Mononuclear cell (primary cell): ENCODE results near the gene LRWD1. TPM values are rescaled to one million over a fixed set of nuclear protein-coding genes. Genes with fewer than 3 reads are reported as not detected.
"Not testable (repeated sequence)": the region's sequence is repeated elsewhere in the genome, so short reads cannot be mapped to it uniquely, and the experiment has no call there.

Experiments
- H3K27me3 ChIP-seq: 2 replicates; pipeline ENCODE4 v1.6.0; 2011; ENCODE audit warnings: low read length, control low read depth; ENCODE audit not compliant: insufficient read depth
- H3K4me1 ChIP-seq: 2 replicates; pipeline ENCODE4 v1.5.1; 2011; ENCODE audit warnings: mild to moderate bottlenecking, low read length, control low read depth; ENCODE audit not compliant: insufficient read depth
- H3K4me3 ChIP-seq: 2 replicates; pipeline ENCODE4 v1.5.1; 2011; ENCODE audit warnings: mild to moderate bottlenecking, low read length, moderate library complexity
- H3K9me3 ChIP-seq: 2 replicates; pipeline ENCODE4 v1.5.1; 2011; ENCODE audit warnings: low read depth, mild to moderate bottlenecking, control low read depth, low read length
- total RNA-seq: library from RNA; depleted of rRNA; stranded (reverse); fragments of >200 nt; gene quantifications from one replicate; pipeline ENCODE4 v1.2.3, GENCODE V29; 2012

LRWD1 gene
- total RNA-seq, 1 donor: 7.0 TPM

GRCh38 chr7:102453319-102453718 lies 11.5 kb upstream of the LRWD1 start:
- H3K4me1 ChIP-seq: no peaks in the 10 kb centered on the region
- no peak overlapping the region for H3K4me3 ChIP-seq
- no peaks in the 10 kb centered on the region for H3K9me3 ChIP-seq
- H3K27me3 ChIP-seq: no peaks in the 10 kb centered on the region

DNA sequence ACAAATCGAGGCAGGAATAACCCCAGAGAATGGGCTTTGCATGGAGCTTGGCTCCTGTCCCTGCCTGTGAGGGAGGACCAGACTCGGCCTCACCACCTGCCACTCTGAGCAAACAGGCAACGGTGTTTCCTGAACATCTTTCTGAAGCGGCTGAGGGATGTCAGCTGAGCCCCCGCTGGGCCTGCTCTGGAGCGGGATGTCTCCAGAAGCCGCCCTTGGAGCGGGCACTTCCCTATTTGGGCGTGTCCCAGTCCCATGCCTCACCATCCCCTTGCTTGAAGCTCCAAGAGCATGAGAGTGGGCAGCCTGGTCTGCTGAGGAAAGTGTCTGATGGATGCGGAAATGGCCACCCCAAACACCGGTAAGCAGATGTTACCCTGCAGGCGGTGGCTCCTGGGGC lies 10.3 kb upstream of the LRWD1 start:
- Histone ChIP-seq H3K4me1 (no peaks in the 10 kb centered on the region), H3K9me3 (no peaks in the 10 kb centered on the region), H3K4me3 (no peak overlapping the region), H3K27me3 (no peaks in the 10 kb centered on the region)

DNA sequence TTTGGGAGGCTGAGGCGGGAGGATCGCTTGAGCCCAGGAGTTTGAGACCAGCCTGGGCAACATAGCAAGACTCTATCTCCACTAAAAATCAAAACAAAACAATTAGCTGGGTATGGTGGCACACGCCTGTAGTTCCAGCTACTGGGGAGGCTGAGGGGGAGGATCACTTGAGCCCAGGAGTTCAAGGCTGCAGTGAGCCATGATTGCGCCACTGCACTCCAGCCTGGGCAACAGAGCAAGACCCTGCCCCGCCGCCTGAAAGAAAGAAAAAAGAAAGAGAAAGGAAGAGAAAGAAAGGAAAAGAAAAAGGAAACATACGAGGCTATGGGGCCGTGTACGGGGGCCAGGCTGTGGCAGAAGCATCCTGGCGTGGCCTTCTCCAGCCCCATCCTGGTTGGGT lies 9.9 kb upstream of the LRWD1 start:
- not testable (repeated sequence) for H3K9me3 ChIP-seq, H3K4me1 ChIP-seq, H3K4me3 ChIP-seq, H3K27me3 ChIP-seq

DNA sequence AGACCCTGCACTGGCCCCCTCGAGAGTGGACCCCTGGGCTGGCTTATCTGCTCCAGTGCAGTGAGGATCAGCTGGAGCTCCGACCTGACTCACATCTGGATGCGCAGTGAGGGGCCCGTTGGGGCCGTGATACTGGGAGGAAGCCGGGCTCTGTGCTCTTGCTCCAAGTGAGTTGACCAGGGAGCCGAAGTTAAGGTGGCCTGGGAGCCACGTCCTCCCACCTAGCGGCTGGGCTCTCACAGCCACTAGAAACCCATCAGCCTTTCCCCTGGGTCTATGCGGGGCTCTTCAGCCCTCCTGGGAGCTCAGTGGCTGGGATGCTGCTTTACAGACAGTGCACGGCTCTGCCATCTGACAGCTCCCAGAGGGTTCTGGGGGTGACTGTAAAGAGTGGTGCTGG lies 9.2 kb upstream of the LRWD1 start:
- Histone ChIP-seq H3K4me3 (no peak overlapping the region), H3K9me3 (no peaks in the 10 kb centered on the region), H3K4me1 (no peaks in the 10 kb centered on the region), H3K27me3 (no peaks in the 10 kb centered on the region)

- H3K9me3 ChIP-seq: no peaks in the 10 kb centered on the region
- H3K4me1 ChIP-seq: no peaks in the 10 kb centered on the region
- H3K4me3 ChIP-seq: no peak overlapping the region
- H3K27me3 ChIP-seq: no peaks in the 10 kb centered on the region
These were observed 8.5 kb upstream of the LRWD1 start for GRCh38 chr7:102456327-102456726.

- Histone ChIP-seq H3K9me3 (no peaks in the 10 kb centered on the region), H3K4me1 (no peaks in the 10 kb centered on the region), H3K4me3 (no peak overlapping the region), H3K27me3 (no peaks in the 10 kb centered on the region)
These were observed 7.3 kb upstream of the LRWD1 start for GRCh38 chr7:102457352-102457924.

GRCh38 chr7:102459221-102459844 lies 5.5 kb upstream of the LRWD1 start:
- H3K4me1 ChIP-seq: peaks cover 10% of the 10 kb centered on the region
- H3K9me3 ChIP-seq: no peaks in the 10 kb centered on the region
- H3K4me3 ChIP-seq: no peak overlapping the region
- H3K27me3 ChIP-seq: no peaks in the 10 kb centered on the region

- Histone ChIP-seq H3K4me3 (no peak overlapping the region), H3K4me1 (peaks cover 15% of the 10 kb centered on the region), H3K9me3 (no peaks in the 10 kb centered on the region), H3K27me3 (no peaks in the 10 kb centered on the region)
These were observed 4.3 kb upstream of the LRWD1 start for GRCh38 chr7:102460467-102460866.

DNA sequence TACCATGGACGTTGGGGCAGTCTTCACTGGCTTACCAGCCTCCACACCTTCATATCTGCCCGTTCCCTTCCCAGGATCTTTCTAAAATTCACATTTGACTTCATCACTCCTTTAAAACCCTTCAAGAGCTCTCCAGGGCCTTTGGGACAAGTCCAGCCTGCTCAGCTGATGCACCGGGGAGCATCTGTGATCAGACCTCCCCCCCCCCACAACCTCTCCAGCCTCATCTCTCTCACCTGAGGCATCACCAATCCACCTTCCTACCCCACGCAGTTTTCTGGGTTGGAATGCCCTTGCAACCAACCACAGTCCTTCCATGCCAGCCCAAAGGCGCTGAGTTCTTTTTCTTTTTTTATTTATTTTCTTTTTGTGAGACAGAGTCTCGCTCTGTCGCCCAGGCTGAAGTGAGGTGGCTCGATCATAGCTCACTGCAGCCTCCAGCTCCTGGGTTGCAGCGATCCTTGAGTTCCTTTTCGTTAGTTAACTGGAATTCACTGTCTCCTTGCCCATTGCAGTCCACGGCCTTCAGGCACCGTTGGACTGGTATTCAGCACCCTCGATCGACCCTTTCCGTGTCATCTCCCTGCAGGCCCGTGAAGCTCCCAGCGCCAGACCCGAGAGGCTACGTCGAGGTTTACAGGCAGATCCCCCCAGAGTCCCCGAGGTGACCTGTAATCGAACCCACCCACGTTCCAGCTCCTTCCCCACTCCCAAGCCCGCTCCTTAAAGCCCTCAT lies 775 bp upstream of the LRWD1 start:
- peaks cover 25% of the 10 kb centered on the region for H3K4me1 ChIP-seq
- H3K9me3 ChIP-seq: no peaks in the 10 kb centered on the region
- peak overlapping the region; percentile 77 for H3K4me3 ChIP-seq
- no peaks in the 10 kb centered on the region for H3K27me3 ChIP-seq

DNA sequence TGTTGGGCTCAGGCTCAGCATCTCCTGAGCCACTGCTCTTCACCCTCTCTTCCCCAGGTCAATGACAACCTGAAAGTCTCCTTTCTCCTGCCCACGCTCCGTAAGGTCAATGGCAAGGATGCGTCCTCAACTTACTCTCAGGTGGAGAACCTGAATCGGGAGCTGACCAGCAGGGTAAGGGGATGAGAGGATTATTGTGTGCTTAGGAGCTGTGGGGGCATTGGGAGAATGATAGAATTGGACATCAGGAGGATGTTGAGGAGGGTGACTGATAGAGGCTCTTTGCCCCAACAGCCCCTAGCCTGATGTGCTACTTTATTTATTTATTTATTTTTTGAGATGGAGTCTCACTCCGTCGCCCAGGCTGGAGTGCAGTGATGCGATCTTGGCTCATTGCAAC lies 1.3 kb downstream of the LRWD1 start:
- no peak overlapping the region for H3K4me3 ChIP-seq
- H3K4me1 ChIP-seq: peaks cover 25% of the 10 kb centered on the region
- H3K9me3 ChIP-seq: no peaks in the 10 kb centered on the region
- no peaks in the 10 kb centered on the region for H3K27me3 ChIP-seq

- Histone ChIP-seq H3K27me3 (no peaks in the 10 kb centered on the region), H3K9me3 (no peaks in the 10 kb centered on the region), H3K4me3 (no peak overlapping the region), H3K4me1 (peaks cover 25% of the 10 kb centered on the region)
These were observed 3.0 kb downstream of the LRWD1 start for GRCh38 chr7:102467581-102468477.

GRCh38 chr7:102468478-102469350 lies 3.9 kb downstream of the LRWD1 start:
- no peaks in the 10 kb centered on the region for H3K9me3 ChIP-seq
- no peaks in the 10 kb centered on the region for H3K27me3 ChIP-seq
- H3K4me1 ChIP-seq: peaks cover 21% of the 10 kb centered on the region
- no peak overlapping the region for H3K4me3 ChIP-seq

DNA sequence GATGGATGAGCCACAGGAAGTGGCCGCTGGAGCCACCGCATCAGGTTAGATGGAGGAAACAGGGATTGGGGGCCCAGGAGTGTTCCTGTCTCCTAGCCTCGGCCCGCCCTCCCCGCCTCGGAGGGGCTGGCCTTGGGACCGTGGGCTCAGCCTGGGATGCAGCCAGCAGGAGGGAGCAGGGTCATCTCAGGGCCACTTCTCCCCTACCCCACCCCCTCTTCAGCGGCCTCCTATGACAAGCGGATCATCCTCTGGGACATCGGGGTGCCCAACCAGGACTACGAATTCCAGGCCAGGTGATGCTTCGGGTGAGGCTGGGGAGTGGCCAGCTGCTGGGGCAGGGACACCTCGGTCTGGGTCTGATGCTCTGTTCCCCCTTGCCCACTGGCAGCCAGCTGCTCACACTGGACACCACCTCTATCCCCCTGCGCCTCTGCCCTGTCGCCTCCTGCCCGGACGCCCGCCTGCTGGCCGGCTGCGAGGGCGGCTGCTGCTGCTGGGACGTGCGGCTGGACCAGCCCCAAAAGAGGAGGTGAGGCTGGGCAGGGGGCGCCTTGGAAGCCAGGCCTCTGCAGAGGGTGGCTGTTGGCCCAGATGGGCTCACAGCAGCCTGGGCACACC lies 4.7 kb downstream of the LRWD1 start:
- Histone ChIP-seq H3K4me3 (no peak overlapping the region), H3K4me1 (peaks cover 14% of the 10 kb centered on the region), H3K9me3 (no peaks in the 10 kb centered on the region), H3K27me3 (no peaks in the 10 kb centered on the region)
